ENCODE results near the gene CDK8.

- TF ChIP-seq CEBPB (IDR thresholded peaks at IDR 0.05) (no peak), NFIC (IDR thresholded peaks at IDR 0.05) (no peak), EP300 (IDR thresholded peaks at IDR 0.05; ENCODE audit: borderline replicate concordance) (no peak), REST (IDR thresholded peaks at IDR 0.05; ENCODE audit: low read depth) (no peak), RAD21 (IDR thresholded peaks at IDR 0.05; ENCODE audit: low read depth) (no peak), CREB1 (IDR thresholded peaks at IDR 0.05; ENCODE audit: low read depth) (no peak), TEAD4 (IDR thresholded peaks at IDR 0.05) (no peak), USF1 (IDR thresholded peaks at IDR 0.05) (no peak), FOXM1 (IDR thresholded peaks at IDR 0.05; ENCODE audit: borderline replicate concordance, low read depth) (no peak), TCF12 (IDR thresholded peaks at IDR 0.05; ENCODE audit: low read depth) (no peak), TAF1 (IDR thresholded peaks at IDR 0.05; ENCODE audit: low read depth) (no peak), YY1 (IDR thresholded peaks at IDR 0.05; ENCODE audit: low read depth) (no peak)
Observed at GRCh38 chr13:26390203-26390602, 136.3 kb downstream of the CDK8 start.

Data from Ishikawa (cell line).